ENCODE data around the gene IFT81.

The IFT81 gene

DNA sequence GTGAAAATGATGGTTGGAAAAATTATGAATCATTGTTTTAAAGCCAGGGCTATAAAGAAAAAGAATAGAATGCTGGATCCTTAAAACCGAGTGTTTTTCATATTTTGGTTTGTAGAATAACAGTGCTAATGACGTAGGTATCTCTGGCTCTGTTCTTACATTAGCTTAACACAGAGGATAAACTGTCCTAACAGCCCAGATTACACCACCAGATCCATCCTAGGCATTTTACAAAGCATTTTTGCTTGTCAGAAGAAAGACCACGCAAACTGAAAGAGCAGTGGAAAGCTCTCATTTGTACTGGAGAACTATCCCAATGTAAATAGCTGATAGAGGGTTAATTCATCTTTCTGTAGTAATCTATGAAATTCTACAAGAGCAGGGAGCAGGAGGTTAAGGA lies 13.6 kb downstream of the IFT81 start:
- no peaks in the 10 kb centered on the region for H3K9me3 ChIP-seq (ENCODE audit: insufficient read depth, low read depth, low read length)
- H3K14ac ChIP-seq (ENCODE audit: low read length), result no peak overlapping the region
- H3K27me3 ChIP-seq (ENCODE audit: insufficient read depth, low read length), result no peaks in the 10 kb centered on the region
- no peak overlapping the region for H4K8ac ChIP-seq (ENCODE audit: low read depth, low read length)
- no CpG with 5 or more reads among the region's 3 CpGs for WGBS (ENCODE audit: extremely low coverage, insufficient coverage, insufficient read length)
- H3K36me3 ChIP-seq (ENCODE audit: control insufficient read depth in 1 of 2, insufficient read depth in 2 of 2, low read length in 2 of 2), result peaks cover 10% of the 10 kb centered on the region in 2 experiments
- no peak overlapping the region for H2AFZ ChIP-seq (ENCODE audit: insufficient read depth, low read length, poor library complexity)
- H3K23ac ChIP-seq (ENCODE audit: low read length), result no peak overlapping the region
- H2BK5ac ChIP-seq (ENCODE audit: low read depth, low read length, poor library complexity), result no peak overlapping the region
- no peak overlapping the region for H3K18ac ChIP-seq (ENCODE audit: low read length)
- H3K4me1 ChIP-seq (ENCODE audit: control insufficient read depth in 1 of 2, insufficient read depth in 2 of 2, low read length in 2 of 2), result no peaks in the 10 kb centered on the region
- H4K12ac ChIP-seq (ENCODE audit: low read depth, low read length), result no peak overlapping the region
- no peak overlapping the region for H4K91ac ChIP-seq (ENCODE audit: low read depth, low read length)
- no peak for DNase-seq
- H2AK5ac ChIP-seq (ENCODE audit: low read length), result no peak overlapping the region
- H3K4me3 ChIP-seq (ENCODE audit: low read depth, low read length), result no peak overlapping the region
- H3K27ac ChIP-seq (ENCODE audit: low read depth, low read length), result no peak overlapping the region
- no peak overlapping the region for H3K9ac ChIP-seq (ENCODE audit: low read length)
- no peaks in the 10 kb centered on the region for H3K79me2 ChIP-seq (ENCODE audit: control insufficient read depth, insufficient read depth, low read length, poor library complexity)
- H3K79me1 ChIP-seq (ENCODE audit: low read length), result no peaks in the 10 kb centered on the region
- H2BK12ac ChIP-seq (ENCODE audit: low read length), result no peak overlapping the region
- no peak overlapping the region for H3K4me2 ChIP-seq (ENCODE audit: low read length)
- H3K4ac ChIP-seq (ENCODE audit: low read depth, low read length), result no peak overlapping the region
- H2BK120ac ChIP-seq (ENCODE audit: insufficient read depth, low read length, poor library complexity), result no peak overlapping the region

DNA sequence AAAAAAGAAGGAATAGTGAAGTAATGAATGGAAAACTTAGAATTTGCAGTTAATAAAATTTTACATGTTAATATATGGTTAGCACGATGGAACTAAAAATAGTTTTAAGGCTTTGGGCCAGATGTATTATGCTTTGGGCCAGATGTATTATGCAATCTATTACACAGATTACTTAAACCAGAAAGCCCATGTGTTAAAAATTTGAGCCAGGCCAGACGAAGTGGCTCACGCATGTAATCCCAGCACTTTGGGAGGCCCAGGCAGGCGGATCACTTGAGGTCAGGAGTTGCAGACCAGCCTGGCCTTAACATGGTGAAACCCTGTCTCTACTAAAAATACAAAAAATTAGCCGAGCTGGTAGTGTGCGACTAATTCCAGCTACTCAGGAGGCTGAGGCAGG lies 17.2 kb downstream of the IFT81 start:
- Histone ChIP-seq H3K18ac (ENCODE audit: low read length) (no peak overlapping the region), H3K27me3 (ENCODE audit: insufficient read depth, low read length) (no peaks in the 10 kb centered on the region), H3K4me1 (ENCODE audit: control insufficient read depth in 1 of 2, insufficient read depth in 2 of 2, low read length in 2 of 2) (no peaks in the 10 kb centered on the region), H3K36me3 (ENCODE audit: control insufficient read depth in 1 of 2, insufficient read depth in 2 of 2, low read length in 2 of 2) (peaks cover 8 to 11% of the 10 kb centered on the region in 2 experiments), H3K79me1 (ENCODE audit: low read length) (no peaks in the 10 kb centered on the region), H3K4me3 (ENCODE audit: low read depth, low read length) (no peak overlapping the region), H2BK12ac (ENCODE audit: low read length) (no peak overlapping the region), H4K8ac (ENCODE audit: low read depth, low read length) (no peak overlapping the region), H3K9ac (ENCODE audit: low read length) (no peak overlapping the region), H3K4me2 (ENCODE audit: low read length) (no peak overlapping the region), H3K27ac (ENCODE audit: low read depth, low read length) (no peak overlapping the region), H3K14ac (ENCODE audit: low read length) (no peak overlapping the region), H2BK120ac (ENCODE audit: insufficient read depth, low read length, poor library complexity) (no peak overlapping the region), H3K9me3 (ENCODE audit: insufficient read depth, low read depth, low read length) (no peaks in the 10 kb centered on the region), H3K23ac (ENCODE audit: low read length) (no peak overlapping the region), H2AFZ (ENCODE audit: insufficient read depth, low read length, poor library complexity) (no peak overlapping the region), H4K12ac (ENCODE audit: low read depth, low read length) (no peak overlapping the region), H3K4ac (ENCODE audit: low read depth, low read length) (no peak overlapping the region), H2BK5ac (ENCODE audit: low read depth, low read length, poor library complexity) (no peak overlapping the region), H4K91ac (ENCODE audit: low read depth, low read length) (no peak overlapping the region), H3K79me2 (ENCODE audit: control insufficient read depth, insufficient read depth, low read length, poor library complexity) (no peaks in the 10 kb centered on the region), H2AK5ac (ENCODE audit: low read length) (no peak overlapping the region)
- DNase-seq, result no peak
- WGBS (ENCODE audit: extremely low coverage, insufficient coverage, insufficient read length), result no CpG with 5 or more reads among the region's 6 CpGs

DNA sequence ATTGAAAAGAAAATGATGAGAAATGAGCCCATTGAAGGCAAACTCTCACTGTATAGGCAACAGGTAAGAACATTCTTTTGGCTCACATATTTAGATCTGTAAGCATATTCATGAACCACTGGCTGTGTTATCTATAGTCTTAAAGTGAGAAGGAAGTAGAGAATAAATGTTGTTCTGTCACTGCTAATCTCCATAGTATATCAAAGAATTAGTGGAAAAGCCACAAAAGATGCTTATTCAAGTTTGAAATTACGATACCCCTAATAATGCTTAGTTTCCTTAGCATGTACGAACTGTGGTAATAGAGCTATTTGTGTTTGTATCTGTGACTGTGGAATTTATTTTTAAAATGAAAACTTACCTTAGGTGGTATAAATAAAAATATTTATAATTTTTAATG lies 22.8 kb downstream of the IFT81 start:
- Histone ChIP-seq H2AFZ (ENCODE audit: insufficient read depth, low read length, poor library complexity) (no peak overlapping the region), H4K8ac (ENCODE audit: low read depth, low read length) (no peak overlapping the region), H3K4me2 (ENCODE audit: low read length) (no peak overlapping the region), H3K27me3 (ENCODE audit: insufficient read depth, low read length) (no peaks in the 10 kb centered on the region), H3K36me3 (ENCODE audit: control insufficient read depth in 1 of 2, insufficient read depth in 2 of 2, low read length in 2 of 2) (peaks cover 2 to 4% of the 10 kb centered on the region in 2 experiments), H2BK12ac (ENCODE audit: low read length) (no peak overlapping the region), H3K4me3 (ENCODE audit: low read depth, low read length) (no peak overlapping the region), H3K23ac (ENCODE audit: low read length) (no peak overlapping the region), H3K79me1 (ENCODE audit: low read length) (no peaks in the 10 kb centered on the region), H4K91ac (ENCODE audit: low read depth, low read length) (no peak overlapping the region), H2BK120ac (ENCODE audit: insufficient read depth, low read length, poor library complexity) (no peak overlapping the region), H3K79me2 (ENCODE audit: control insufficient read depth, insufficient read depth, low read length, poor library complexity) (no peaks in the 10 kb centered on the region), H2BK5ac (ENCODE audit: low read depth, low read length, poor library complexity) (no peak overlapping the region), H2AK5ac (ENCODE audit: low read length) (no peak overlapping the region), H3K18ac (ENCODE audit: low read length) (no peak overlapping the region), H3K27ac (ENCODE audit: low read depth, low read length) (no peak overlapping the region), H3K4ac (ENCODE audit: low read depth, low read length) (no peak overlapping the region), H3K4me1 (ENCODE audit: control insufficient read depth in 1 of 2, insufficient read depth in 2 of 2, low read length in 2 of 2) (no peaks in the 10 kb centered on the region), H4K12ac (ENCODE audit: low read depth, low read length) (no peak overlapping the region), H3K14ac (ENCODE audit: low read length) (no peak overlapping the region), H3K9ac (ENCODE audit: low read length) (no peak overlapping the region), H3K9me3 (ENCODE audit: insufficient read depth, low read depth, low read length) (no peaks in the 10 kb centered on the region)
- WGBS (ENCODE audit: extremely low coverage, insufficient coverage, insufficient read length), result no CpG with 5 or more reads among the region's 2 CpGs
- DNase-seq, result no peak

DNA sequence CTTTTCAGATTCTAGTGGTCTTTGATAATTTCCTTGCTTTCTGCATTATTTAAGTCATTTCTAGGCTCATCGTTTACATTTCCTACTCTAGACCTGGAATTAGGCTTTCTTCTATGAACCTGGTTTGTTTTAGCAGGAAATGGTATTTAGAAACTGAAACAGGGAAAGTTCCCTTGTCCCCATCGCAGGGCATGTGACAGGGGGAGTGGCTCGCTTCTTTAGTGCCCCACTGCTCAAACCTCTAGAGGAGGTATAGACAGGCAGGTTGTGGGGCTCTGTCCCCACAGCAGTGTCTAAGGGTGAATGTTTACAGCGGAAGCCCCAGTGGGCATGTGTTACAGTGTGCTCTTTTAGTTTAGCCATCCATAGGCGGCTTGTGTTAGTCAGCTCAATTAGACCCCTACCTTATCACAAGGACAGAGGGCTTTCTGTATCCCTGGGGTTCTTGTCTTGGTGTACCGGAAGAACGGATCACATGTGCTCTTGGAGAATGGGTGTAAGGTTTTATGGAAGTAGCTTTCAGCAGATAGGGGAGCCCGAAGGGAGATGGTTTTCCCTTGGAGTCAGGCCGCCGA lies 25.0 kb downstream of the IFT81 start:
- DNase-seq, result no peak
- WGBS (ENCODE audit: extremely low coverage, insufficient coverage, insufficient read length), result no CpG with 5 or more reads among the region's 10 CpGs
- H3K23ac ChIP-seq (ENCODE audit: low read length), result no peak overlapping the region
- H2BK120ac ChIP-seq (ENCODE audit: insufficient read depth, low read length, poor library complexity), result no peak overlapping the region
- H3K4ac ChIP-seq (ENCODE audit: low read depth, low read length), result no peak overlapping the region
- H3K9me3 ChIP-seq (ENCODE audit: insufficient read depth, low read depth, low read length), result no peaks in the 10 kb centered on the region
- no peaks in the 10 kb centered on the region for H3K4me1 ChIP-seq (ENCODE audit: control insufficient read depth in 1 of 2, insufficient read depth in 2 of 2, low read length in 2 of 2)
- H3K4me3 ChIP-seq (ENCODE audit: low read depth, low read length), result no peak overlapping the region
- H4K91ac ChIP-seq (ENCODE audit: low read depth, low read length), result no peak overlapping the region
- H3K79me1 ChIP-seq (ENCODE audit: low read length), result no peaks in the 10 kb centered on the region
- H3K14ac ChIP-seq (ENCODE audit: low read length), result no peak overlapping the region
- no peak overlapping the region for H3K4me2 ChIP-seq (ENCODE audit: low read length)
- no peak overlapping the region for H3K27ac ChIP-seq (ENCODE audit: low read depth, low read length)
- no peak overlapping the region for H4K8ac ChIP-seq (ENCODE audit: low read depth, low read length)
- H3K9ac ChIP-seq (ENCODE audit: low read length), result no peak overlapping the region
- H2BK12ac ChIP-seq (ENCODE audit: low read length), result no peak overlapping the region
- H3K18ac ChIP-seq (ENCODE audit: low read length), result no peak overlapping the region
- no peak overlapping the region for H2BK5ac ChIP-seq (ENCODE audit: low read depth, low read length, poor library complexity)
- H2AFZ ChIP-seq (ENCODE audit: insufficient read depth, low read length, poor library complexity), result no peak overlapping the region
- H3K36me3 ChIP-seq (ENCODE audit: control insufficient read depth in 1 of 2, insufficient read depth in 2 of 2, low read length in 2 of 2), result no peaks in the 10 kb centered on the region
- H2AK5ac ChIP-seq (ENCODE audit: low read length), result no peak overlapping the region
- no peak overlapping the region for H4K12ac ChIP-seq (ENCODE audit: low read depth, low read length)
- H3K27me3 ChIP-seq (ENCODE audit: insufficient read depth, low read length), result no peaks in the 10 kb centered on the region
- no peaks in the 10 kb centered on the region for H3K79me2 ChIP-seq (ENCODE audit: control insufficient read depth, insufficient read depth, low read length, poor library complexity)

Data from trophoblast cell (in vitro differentiated cells and primary cell).